Activated CD8-positive, alpha-beta T cell treated with anti-CD3 and anti-CD28 coated beads for 36 hours (primary cell): Measurements from ENCODE around the gene HSD17B8. TPM values are rescaled to one million over a fixed set of nuclear protein-coding genes. Genes with fewer than 3 reads are reported as not detected.

ENCODE experiments used
- ATAC-seq: fragments of 200-7000 bp; cut with Tn5 transposase; one replicate; pipeline ENCODE4 v1.10.0; 2021; ENCODE audit warnings: mild to moderate bottlenecking, moderate library complexity
- CTCF ChIA-PET: fragments of 350-600 bp; sonication (Branson Sonifier 250); formaldehyde crosslinking; loops from one replicate; lab custom pipeline; 2021; ENCODE audit warnings: antibody characterized with exemption; lab: Charles Lee
- POLR2A ChIA-PET: fragments of 350-600 bp; sonication (Branson Sonifier 250); formaldehyde crosslinking; loops from one replicate; lab custom pipeline; 2021; ENCODE audit warnings: antibody characterized with exemption; lab: Charles Lee
- DNase-seq: peaks from one replicate; pipeline ENCODE4 v3.0.0-alpha.2; 2020
- H3K27ac Mint-ChIP-seq: one replicate; pipeline ENCODE4 v1.8.0; 2021; ENCODE audit warnings: mild to moderate bottlenecking, mixed read lengths
- H3K27me3 Mint-ChIP-seq: one replicate; pipeline ENCODE4 v1.8.0; 2021; ENCODE audit warnings: mixed read lengths
- H3K36me3 Mint-ChIP-seq: one replicate; pipeline ENCODE4 v1.8.0; 2021; ENCODE audit warnings: low read depth, mixed read lengths
- H3K4me1 Mint-ChIP-seq: one replicate; pipeline ENCODE4 v1.8.0; 2021; ENCODE audit warnings: low read depth, mixed read lengths
- H3K4me3 Mint-ChIP-seq: one replicate; pipeline ENCODE4 v1.8.0; 2021; ENCODE audit warnings: mild to moderate bottlenecking, moderate library complexity, mixed read lengths
- H3K9me3 Mint-ChIP-seq: one replicate; pipeline ENCODE4 v1.8.0; 2021; ENCODE audit warnings: mixed read lengths
- CTCF ChIP-seq: fragments of 200-600 bp; IDR thresholded peaks from one replicate; pipeline ENCODE4 v1.8.0; 2022; ENCODE audit warnings: antibody characterized with exemption, mild to moderate bottlenecking
- intact Hi-C: fragments of 100-400 bp; cut with micrococcal nuclease; formaldehyde crosslinking; loops from one replicate; pipeline ENCODE4 v1.10.0; 2022
- total RNA-seq, 2 experiments: library from RNA; stranded (reverse); gene quantifications; one replicate each; pipeline ENCODE4 v1.2.3, GENCODE V29; 2021

Gene HSD17B8
- total RNA-seq, 2 experiments from 2014 or later, result 40.6 to 42.0 TPM

- CTCF ChIA-PET, result interaction anchor here (0.7 to 2.0 kb wide), 7 partner anchors 12 to 159 kb away, joined by 3 to 11 read pairs (median 4); no protein-coding TSS in a partner anchor
- DNase-seq (no peak), ATAC-seq (no peak)
- POLR2A ChIA-PET, result no interaction called here
- intact Hi-C loops, result no loop called here
- Mint-ChIP-seq H3K4me3 (no peak overlapping the region), H3K4me1 (no peaks in the 10 kb centered on the region), H3K9me3 (no peaks in the 10 kb centered on the region), H3K36me3 (no peaks in the 10 kb centered on the region), H3K27me3 (no peaks in the 10 kb centered on the region), H3K27ac (no peak overlapping the region)
- TF ChIP-seq CTCF, result no peak
Measured at GRCh38 chr6:33173535-33174180, 30.8 kb upstream of the HSD17B8 start.

GRCh38 chr6:33174784-33175183 is 29.7 kb upstream of the HSD17B8 start:
- Mint-ChIP-seq H3K4me1 (no peaks in the 10 kb centered on the region), H3K27ac (no peak overlapping the region), H3K27me3 (no peaks in the 10 kb centered on the region), H3K36me3 (no peaks in the 10 kb centered on the region), H3K9me3 (no peaks in the 10 kb centered on the region), H3K4me3 (no peak overlapping the region)
- no peak for DNase-seq
- intact Hi-C loops, result no loop called here
- CTCF ChIA-PET, result interaction anchor here (1.0 to 2.0 kb wide), 3 partner anchors 13 to 161 kb away, joined by 3 to 11 read pairs (median 3); no protein-coding TSS in a partner anchor
- POLR2A ChIA-PET, result no interaction called here
- ATAC-seq, result no peak
- TF ChIP-seq CTCF, result no peak

- ChIA-PET POLR2A (no interaction called here), CTCF (interaction anchor here (1.3 kb wide), 1 partner anchor 22 kb away, joined by 3 read pairs; no protein-coding TSS in a partner anchor)
- ATAC-seq, result no peak
- DNase-seq, result no peak
- Mint-ChIP-seq H3K9me3 (no peaks in the 10 kb centered on the region), H3K36me3 (no peaks in the 10 kb centered on the region), H3K27ac (no peak overlapping the region), H3K4me1 (no peaks in the 10 kb centered on the region), H3K4me3 (no peak overlapping the region), H3K27me3 (no peaks in the 10 kb centered on the region)
- intact Hi-C loops, result no loop called here
- TF ChIP-seq CTCF, result no peak
Measured at GRCh38 chr6:33175436-33176069, 28.9 kb upstream of the HSD17B8 start.

- no peak for ATAC-seq
- no peaks in the 10 kb centered on the region for H3K9me3 Mint-ChIP-seq
- CTCF ChIA-PET, result no interaction called here
Measured at GRCh38 chr6:33176906-33177305, 27.5 kb upstream of the HSD17B8 start.

More at GRCh38 chr6:33176906-33177305, 27.5 kb upstream of the HSD17B8 start:
- intact Hi-C loops, result no loop called here
- no peaks in the 10 kb centered on the region for H3K4me1 Mint-ChIP-seq
- no peak for DNase-seq
- no peak overlapping the region for H3K4me3 Mint-ChIP-seq
- POLR2A ChIA-PET, result no interaction called here
- H3K27ac Mint-ChIP-seq, result no peak overlapping the region
- TF ChIP-seq CTCF, result no peak
- H3K36me3 Mint-ChIP-seq, result no peaks in the 10 kb centered on the region
- H3K27me3 Mint-ChIP-seq, result no peaks in the 10 kb centered on the region
